Medulla oblongata (tissue), 1 donor: Measurements from ENCODE around the gene SRGAP2C.
"Not testable (repeated sequence)": the region's sequence is repeated elsewhere in the genome, so short reads cannot be mapped to it uniquely, and the experiment has no call there.

ENCODE experiments used
- DNase-seq: peaks from one replicate; pipeline ENCODE4 v3.0.0-alpha.2; 2015; ENCODE audit errors: extremely low spot score

The SRGAP2C gene

GRCh38 chr1:121184290-121185127 is at the start of gene SRGAP2C, which contains the start of gene FAM72B:
TSS of gene SRGAP2C (plus strand) at chr1:121184975. CDS start at chr1:121187447, 2,472 bp downstream.
TSS of gene FAM72B (minus strand) at chr1:121184340. CDS start at chr1:121183489, 851 bp downstream.
- peak; percentile 99 for DNase-seq

- DNase-seq, result not testable (repeated sequence)
Measured at GRCh38 chr1:121140393-121140792, 44.4 kb upstream of the SRGAP2C start.

- not testable (repeated sequence) for DNase-seq
Measured at GRCh38 chr1:121148489-121149190, 36.1 kb upstream of the SRGAP2C start.

- not testable (repeated sequence) for DNase-seq
Measured at GRCh38 chr1:121151294-121151693, 33.5 kb upstream of the SRGAP2C start.

- not testable (repeated sequence) for DNase-seq
Measured at GRCh38 chr1:121152788-121153187, 32.0 kb upstream of the SRGAP2C start.

- DNase-seq, result not testable (repeated sequence)
Measured at GRCh38 chr1:121154811-121155210, 30.0 kb upstream of the SRGAP2C start.

- peak; percentile 25 for DNase-seq
Measured at GRCh38 chr1:121155671-121156358, 29.0 kb upstream of the SRGAP2C start.

- DNase-seq, result not testable (repeated sequence)
Measured at GRCh38 chr1:121156958-121157603, 27.7 kb upstream of the SRGAP2C start.

- DNase-seq, result not testable (repeated sequence)
Measured at GRCh38 chr1:121157609-121158008, 27.2 kb upstream of the SRGAP2C start.

- not testable (repeated sequence) for DNase-seq
Measured at GRCh38 chr1:121160118-121160517, 24.7 kb upstream of the SRGAP2C start.

GRCh38 chr1:121161199-121161901 is 23.4 kb upstream of the SRGAP2C start:
- DNase-seq, result not testable (repeated sequence)

- DNase-seq, result not testable (repeated sequence)
Measured at GRCh38 chr1:121163850-121164757, 20.7 kb upstream of the SRGAP2C start.

GRCh38 chr1:121165296-121165695 is 19.5 kb upstream of the SRGAP2C start:
- not testable (repeated sequence) for DNase-seq

GRCh38 chr1:121167225-121167738 is 17.5 kb upstream of the SRGAP2C start:
- DNase-seq, result not testable (repeated sequence)

GRCh38 chr1:121168152-121168668 is 16.6 kb upstream of the SRGAP2C start:
- not testable (repeated sequence) for DNase-seq

GRCh38 chr1:121176649-121177048 is 8.1 kb upstream of the SRGAP2C start:
- not testable (repeated sequence) for DNase-seq

- not testable (repeated sequence) for DNase-seq
Measured at GRCh38 chr1:121178197-121178596, 6.6 kb upstream of the SRGAP2C start.

GRCh38 chr1:121183867-121184266 is 908 bp upstream of the SRGAP2C start:
- not testable (repeated sequence) for DNase-seq

GRCh38 chr1:121185140-121185708 is 449 bp downstream of the SRGAP2C start:
- not testable (repeated sequence) for DNase-seq
